Astrocyte of the spinal cord (primary cell): Measurements from ENCODE around the gene CCDC85C.

ENCODE experiments used
- DNase-seq: peaks from one replicate; pipeline ENCODE4 v3.0.0; 2011; ENCODE audit warnings: low read depth, low spot score
- H3K4me3 ChIP-seq: 2 replicates; pipeline ENCODE4 v1.5.1; 2011; ENCODE audit warnings: low read depth, mild to moderate bottlenecking, low read length, moderate library complexity
- in situ Hi-C: cut with HindIII; loops from 2 replicates; pipeline ENCODE4 v1.10.0; 2017; ENCODE audit warnings: low sequenced_read_pairs
- TF ChIP-seq, protein P1 (sequence below): IDR thresholded peaks from 2 replicates; pipeline ENCODE4 v1.5.1; 2012; ENCODE audit warnings: low read depth, mild to moderate bottlenecking, low read length, inconsistent platforms

CCDC85C gene

DNA sequence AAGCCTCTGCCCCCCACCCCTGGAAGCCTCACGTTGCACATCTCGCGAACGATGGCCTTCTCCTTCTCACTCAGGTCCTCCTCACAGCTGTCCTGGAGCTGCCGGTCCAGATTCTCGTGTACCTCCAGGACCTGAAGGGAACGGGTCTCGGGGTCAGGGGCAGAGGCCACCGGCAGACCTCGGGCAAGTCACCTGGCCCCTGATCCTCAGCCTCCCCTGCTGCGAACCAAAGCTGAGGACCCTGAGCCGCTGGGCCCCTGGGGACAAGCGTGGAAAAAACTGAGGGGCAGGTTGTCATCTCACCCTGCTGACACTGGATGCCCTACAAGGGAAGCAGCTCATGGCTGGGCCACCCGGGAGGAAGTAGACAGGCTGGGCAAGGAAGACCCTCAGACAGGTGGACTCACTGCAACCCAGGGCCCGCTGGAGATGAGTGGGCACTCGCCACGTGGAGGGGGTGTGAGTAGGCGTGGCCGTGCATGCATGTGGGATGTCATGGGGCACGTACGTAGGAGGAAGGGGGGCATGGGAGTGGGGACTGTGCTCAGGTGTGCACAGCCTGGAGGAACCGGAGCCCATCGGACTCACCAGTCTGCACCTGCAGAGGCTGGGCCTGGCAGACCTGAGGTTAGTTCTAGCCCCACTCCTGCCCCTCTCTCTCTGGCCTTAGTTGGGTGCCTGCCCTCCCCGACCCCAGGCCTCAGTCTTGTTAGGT lies 87.7 kb downstream of the CCDC85C start:
- TF ChIP-seq, protein P1, sequence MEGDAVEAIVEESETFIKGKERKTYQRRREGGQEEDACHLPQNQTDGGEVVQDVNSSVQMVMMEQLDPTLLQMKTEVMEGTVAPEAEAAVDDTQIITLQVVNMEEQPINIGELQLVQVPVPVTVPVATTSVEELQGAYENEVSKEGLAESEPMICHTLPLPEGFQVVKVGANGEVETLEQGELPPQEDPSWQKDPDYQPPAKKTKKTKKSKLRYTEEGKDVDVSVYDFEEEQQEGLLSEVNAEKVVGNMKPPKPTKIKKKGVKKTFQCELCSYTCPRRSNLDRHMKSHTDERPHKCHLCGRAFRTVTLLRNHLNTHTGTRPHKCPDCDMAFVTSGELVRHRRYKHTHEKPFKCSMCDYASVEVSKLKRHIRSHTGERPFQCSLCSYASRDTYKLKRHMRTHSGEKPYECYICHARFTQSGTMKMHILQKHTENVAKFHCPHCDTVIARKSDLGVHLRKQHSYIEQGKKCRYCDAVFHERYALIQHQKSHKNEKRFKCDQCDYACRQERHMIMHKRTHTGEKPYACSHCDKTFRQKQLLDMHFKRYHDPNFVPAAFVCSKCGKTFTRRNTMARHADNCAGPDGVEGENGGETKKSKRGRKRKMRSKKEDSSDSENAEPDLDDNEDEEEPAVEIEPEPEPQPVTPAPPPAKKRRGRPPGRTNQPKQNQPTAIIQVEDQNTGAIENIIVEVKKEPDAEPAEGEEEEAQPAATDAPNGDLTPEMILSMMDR = no peak
- H3K4me3 ChIP-seq = no peak overlapping the region
- no peak for DNase-seq
- in situ Hi-C loops = no loop called here

DNA sequence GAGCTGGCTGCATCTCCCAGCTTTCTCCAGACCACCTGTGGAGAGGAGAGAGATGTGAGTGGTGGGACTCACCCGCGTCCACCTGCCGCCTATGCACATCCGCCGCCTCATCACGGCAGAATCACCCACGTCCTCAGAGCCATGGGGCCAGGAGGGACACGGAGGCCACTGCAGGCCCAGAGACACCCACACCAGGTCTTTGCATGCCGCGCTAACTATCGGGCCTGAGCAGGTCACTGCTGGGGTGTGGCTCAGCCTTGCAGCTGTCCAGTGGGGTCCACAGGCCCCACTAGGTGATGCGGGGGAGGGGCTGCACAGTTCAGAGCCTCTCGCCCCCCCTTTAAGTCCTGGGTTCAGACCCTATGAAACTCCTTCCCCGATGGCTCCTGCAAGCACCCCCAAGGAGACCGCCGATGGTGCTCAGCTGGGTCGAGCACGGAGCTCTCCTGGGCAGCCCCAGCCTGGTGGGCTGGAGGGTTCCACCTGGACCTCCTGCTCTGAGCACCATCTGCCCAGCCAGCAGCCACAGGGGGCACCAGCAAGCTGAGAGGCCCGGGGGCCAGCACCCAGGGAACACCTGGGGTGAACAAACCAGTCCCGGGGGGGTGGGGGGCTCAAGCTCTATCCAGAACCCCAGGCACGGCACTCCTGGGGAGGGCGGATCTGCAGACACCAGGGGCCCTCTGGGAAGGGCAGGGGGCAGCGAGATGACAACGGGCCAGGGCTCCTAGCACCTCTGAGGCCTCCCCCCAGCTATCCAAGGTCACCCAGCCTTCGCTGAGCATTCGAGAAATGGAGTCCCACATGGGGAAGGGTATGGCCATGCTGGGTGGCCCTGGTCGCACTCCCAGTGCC lies 88.5 kb downstream of the CCDC85C start:
- in situ Hi-C loops = no loop called here
- no peak for DNase-seq

GRCh38 chr14:99514552-99515300 lies 89.3 kb downstream of the CCDC85C start:
- TF ChIP-seq, protein P1 = no peak
- in situ Hi-C loops = no loop called here
- no peak for DNase-seq
- H3K4me3 ChIP-seq = no peak overlapping the region

More for the DNA sequence above, 88.5 kb downstream of the CCDC85C start:
- H3K4me3 ChIP-seq = no peak overlapping the region
- TF ChIP-seq, protein P1 = no peak

DNA sequence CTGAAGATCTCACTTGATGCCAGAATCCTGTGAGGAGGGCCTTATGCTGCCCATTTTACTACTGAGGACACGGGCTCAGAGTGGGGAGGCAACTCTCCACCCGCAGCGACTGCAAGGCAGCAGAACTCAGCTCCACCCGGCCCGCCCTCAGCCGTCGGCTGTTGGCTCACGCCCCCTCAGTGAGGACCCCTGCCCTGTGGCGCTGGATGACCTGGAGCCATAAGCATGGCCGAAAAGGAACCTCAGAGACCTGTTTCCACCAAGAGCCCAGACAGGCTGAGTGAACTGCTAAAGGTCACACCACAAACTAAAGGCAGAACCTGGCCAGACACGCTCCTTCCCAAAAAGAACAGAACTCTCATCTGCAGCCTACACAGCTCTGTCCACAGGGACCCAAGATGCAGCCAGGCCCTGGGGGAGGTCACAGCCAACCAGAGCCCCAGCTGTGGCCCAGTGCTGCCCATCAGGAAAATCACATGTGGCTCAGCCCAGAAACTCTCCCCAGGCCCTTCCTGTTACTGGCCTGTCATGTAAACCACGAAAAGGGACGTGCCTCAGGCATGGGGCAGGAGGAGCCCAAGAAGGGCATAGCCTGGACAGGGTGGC lies 90.0 kb downstream of the CCDC85C start:
- no peak for DNase-seq
- TF ChIP-seq, protein P1 = no peak
- no peak overlapping the region for H3K4me3 ChIP-seq
- in situ Hi-C loops = no loop called here

GRCh38 chr14:99513183-99513694 lies 90.8 kb downstream of the CCDC85C start:
- in situ Hi-C loops = no loop called here
- no peak for DNase-seq
- no peak overlapping the region for H3K4me3 ChIP-seq
- TF ChIP-seq, protein P1 = no peak
